Sigmoid colon (tissue), 3 donors: Measurements from ENCODE around the gene ARHGEF7.

Source experiments
- CTCF ChIP-seq, 4 experiments: fragments of 450-650 bp in 3 of 4; fragments of 200-600 bp in 1 of 4; IDR thresholded peaks; one replicate each; pipeline ENCODE4 v1.5.1; 2016 to 2019; ENCODE audit warnings: antibody characterized with exemption in 4 of 4, mild to moderate bottlenecking in 3 of 4, moderate library complexity in 2 of 4
- POLR2A ChIP-seq, 2 donors: fragments of 450-650 bp; IDR thresholded peaks; one replicate each; pipeline ENCODE4 v1.6.1; 2016; ENCODE audit warnings: antibody characterized with exemption in 2 of 2, mild to moderate bottlenecking in 2 of 2, moderate library complexity in 2 of 2

- TF ChIP-seq CTCF (IDR thresholded peaks at IDR 0.05) (no peak), POLR2A (IDR thresholded peaks at IDR 0.05) (no peak)
These were observed 202.0 kb downstream of the ARHGEF7 start for GRCh38 chr13:111317042-111317550.
